Right cardiac atrium (tissue), 5 donors: Measurements from ENCODE around the gene CLMP. TPM values are rescaled to one million over a fixed set of nuclear protein-coding genes. Genes with fewer than 3 reads are reported as not detected.

Experiments
- ATAC-seq, 2 donors: fragments of 200-7000 bp; cut with Tn5 transposase; one replicate each; pipeline versions ENCODE4 v1.8.0 to v1.9.1; 2020; ENCODE audit warnings: moderate library complexity in 2 of 2, mild to moderate bottlenecking in 1 of 2
- DNase-seq, 3 donors: peaks; one replicate each; pipeline ENCODE4 v3.0.0-alpha.2; 2020
- H3K27ac ChIP-seq: one replicate; pipeline ENCODE4 v1.5.1; 2013; ENCODE audit warnings: mild to moderate bottlenecking, low read length, control low read depth, moderate library complexity
- H3K27me3 ChIP-seq: one replicate; pipeline ENCODE4 v1.6.1; 2013; ENCODE audit not compliant: control insufficient read depth, insufficient read depth
- H3K4me1 ChIP-seq: one replicate; pipeline ENCODE4 v1.6.1; 2013; ENCODE audit warnings: low read length; ENCODE audit not compliant: control insufficient read depth, insufficient read depth
- H3K4me3 ChIP-seq: one replicate; pipeline ENCODE4 v1.5.1; 2013; ENCODE audit warnings: low read length, control low read depth
- H3K9me3 ChIP-seq: one replicate; pipeline ENCODE4 v1.6.1; 2013; ENCODE audit warnings: low read length; ENCODE audit not compliant: control insufficient read depth
- WGBS: extraction: QIAGEN DNeasy Blood & Tissue Kit; methylation state at CpG from one replicate; pipeline ENCODE4 v1.1.7; 2013; 5-methylcytosine and 5-hydroxymethylcytosine counted together
- intact Hi-C, 4 donors: fragments of 100-400 bp; cut with DNase I; formaldehyde crosslinking; loops; one replicate each; pipeline versions ENCODE4 v1.11.0 to v1.14.0; 2022 to 2023
- polyA plus RNA-seq: library from polyadenylated mRNA; stranded (reverse); fragments of 200-250 nt; gene quantifications from one replicate; pipeline ENCODE4 v1.2.3, GENCODE V29; 2013
- total RNA-seq, 4 donors: library from RNA; stranded (reverse); fragmentation: NEBNext Ultra II Directional; extraction: Animal tissue kit (Norgen Biotek cat#: 25700); gene quantifications; one replicate each; pipeline ENCODE4 v1.2.1, GENCODE V29; 2021
- donor health status: healthy with polysubstance abuse.
- donor health status: DM: no; HTN: yes; CAD: no.
- donor health status: DM: no; HTN: no; CAD: no.
- donor health status: DM: no; HTN: yes; CAD: no; lungs with severe emphysema.
- donor health status: DM: yes; HTN: yes; CAD: no.

The CLMP gene
- total and polyA plus RNA-seq, 5 donors = 5.0 to 34.1 (median 18.9) TPM

DNA sequence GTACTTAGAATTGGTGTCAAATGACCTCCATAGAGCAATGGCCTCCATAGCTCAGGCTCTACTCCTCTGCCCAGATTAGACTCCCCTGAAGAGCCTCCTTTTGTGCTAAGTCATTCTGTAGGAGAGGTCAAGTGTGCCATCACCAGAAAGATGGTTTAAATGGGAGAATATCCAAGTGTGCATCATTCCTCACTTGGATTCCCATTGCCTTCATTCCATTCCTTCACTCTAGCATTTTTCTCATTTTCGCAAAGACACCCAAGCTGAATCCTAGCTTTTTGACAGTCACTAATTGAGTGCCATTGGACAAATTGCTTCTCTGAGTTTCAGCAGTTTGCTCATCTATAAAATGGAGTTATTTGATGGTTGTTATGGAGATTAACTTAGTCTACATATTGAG is 16.9 kb downstream of the CLMP start:
- H3K4me1 ChIP-seq = no peaks in the 10 kb centered on the region
- ATAC-seq (no peak), DNase-seq (no peak)
- WGBS = 94% methylated on average over 1 of the region's 1 CpG
- intact Hi-C loops = no loop called here
- H3K27me3 ChIP-seq = no peaks in the 10 kb centered on the region
- H3K9me3 ChIP-seq = no peaks in the 10 kb centered on the region
- H3K4me3 ChIP-seq = no peak overlapping the region
- no peak overlapping the region for H3K27ac ChIP-seq

DNA sequence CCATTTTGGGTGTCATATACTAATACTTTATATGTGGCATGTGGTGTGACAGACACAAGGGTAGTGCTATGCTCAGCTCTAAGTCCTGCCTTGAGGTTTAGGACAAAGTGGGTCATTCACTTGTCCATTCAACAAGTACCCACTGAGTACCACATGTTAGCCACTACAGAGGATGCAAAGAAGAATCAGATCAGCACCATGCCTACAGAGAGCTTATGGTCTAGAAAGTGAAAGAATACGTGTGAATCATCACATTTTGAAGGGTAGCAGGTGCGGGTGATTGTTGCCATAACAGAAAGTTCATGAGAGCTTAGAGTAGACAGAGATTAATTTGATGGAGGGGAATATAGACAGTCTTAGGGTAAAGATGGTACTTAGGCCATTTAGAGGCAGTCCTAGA is 18.3 kb downstream of the CLMP start:
- Histone ChIP-seq H3K4me3 (no peak overlapping the region), H3K27ac (no peak overlapping the region), H3K4me1 (no peaks in the 10 kb centered on the region), H3K9me3 (no peaks in the 10 kb centered on the region), H3K27me3 (no peaks in the 10 kb centered on the region)
- intact Hi-C loops = no loop called here
- ATAC-seq = no peak
- no peak for DNase-seq
- 90% methylated on average over 2 of the region's 2 CpGs for WGBS

DNA sequence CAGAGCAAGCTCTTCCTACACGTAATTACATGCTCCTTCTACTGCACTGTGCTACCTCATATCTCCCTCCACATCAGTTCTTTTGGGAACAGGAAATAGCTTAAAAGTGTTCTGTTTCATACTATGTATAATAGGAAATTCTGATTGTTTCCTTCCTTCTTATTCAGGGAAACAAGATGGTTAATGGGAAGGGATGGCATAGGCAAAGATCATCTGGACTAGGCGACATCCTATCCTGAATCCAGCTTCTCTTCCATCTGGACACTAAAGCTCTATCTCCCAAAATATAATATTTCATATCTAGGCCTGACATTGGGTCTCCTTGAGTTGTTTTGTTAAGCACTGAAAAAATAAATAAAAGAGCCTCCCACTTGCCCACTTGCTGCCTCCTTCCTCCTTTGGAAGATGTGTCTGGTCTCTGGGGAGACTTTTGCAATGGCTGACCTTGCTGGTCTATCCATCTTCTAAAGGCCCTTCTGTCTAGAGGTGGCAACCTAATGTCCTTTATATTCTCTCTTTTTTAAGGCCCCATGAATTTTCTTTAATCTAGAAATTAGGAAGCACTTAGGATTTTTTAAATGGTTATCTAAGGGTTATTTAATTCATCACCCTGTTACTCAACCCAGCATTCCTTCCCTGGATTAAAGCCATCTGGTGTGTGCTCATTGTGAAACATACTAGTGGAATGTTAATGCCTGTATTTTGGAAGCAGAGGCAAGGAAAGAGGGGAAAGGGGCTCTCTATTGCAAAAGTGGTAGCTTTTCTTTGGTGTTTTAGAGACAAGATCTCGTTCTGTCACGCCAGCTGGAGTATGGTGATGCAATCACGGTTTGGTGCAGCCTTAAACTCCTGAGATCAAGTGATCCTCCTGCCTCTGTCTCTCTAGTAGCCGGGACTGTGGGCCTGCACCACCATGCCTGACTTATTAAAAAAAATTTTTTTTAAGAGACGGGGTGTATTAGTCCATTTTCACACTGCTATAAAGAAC is 20.6 kb downstream of the CLMP start:
- Histone ChIP-seq H3K4me1 (no peaks in the 10 kb centered on the region), H3K27me3 (no peaks in the 10 kb centered on the region), H3K4me3 (no peak overlapping the region), H3K27ac (no peak overlapping the region), H3K9me3 (no peaks in the 10 kb centered on the region)
- 50% methylated on average over 7 of the region's 7 CpGs for WGBS
- DNase-seq = peak; percentile 56 to 70 (median 68)
- intact Hi-C loops = no loop called here
- ATAC-seq = peak; percentile 79 to 90

DNA sequence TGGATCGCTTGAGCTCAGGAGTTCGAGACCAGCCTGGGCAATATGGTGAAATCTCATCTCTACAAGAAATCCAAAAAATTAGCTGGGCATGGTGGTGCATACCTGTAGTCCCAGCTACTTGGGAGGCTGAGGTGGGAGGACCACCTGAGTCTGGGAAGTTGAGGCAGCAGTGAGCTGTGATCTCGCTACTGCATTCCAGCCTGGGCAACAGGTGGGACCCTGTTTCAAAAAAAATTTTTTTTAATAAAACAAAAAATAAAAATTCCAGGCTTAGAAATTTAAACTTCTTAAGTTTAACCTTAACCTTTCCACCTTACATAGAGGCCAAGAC is 21.2 kb downstream of the CLMP start:
- intact Hi-C loops = no loop called here
- DNase-seq = no peak
- H3K27me3 ChIP-seq = no peaks in the 10 kb centered on the region
- no peaks in the 10 kb centered on the region for H3K9me3 ChIP-seq
- no peak for ATAC-seq
- no peak overlapping the region for H3K27ac ChIP-seq
- H3K4me3 ChIP-seq = no peak overlapping the region
- H3K4me1 ChIP-seq = no peaks in the 10 kb centered on the region
- 96% methylated on average over 3 of the region's 3 CpGs for WGBS

DNA sequence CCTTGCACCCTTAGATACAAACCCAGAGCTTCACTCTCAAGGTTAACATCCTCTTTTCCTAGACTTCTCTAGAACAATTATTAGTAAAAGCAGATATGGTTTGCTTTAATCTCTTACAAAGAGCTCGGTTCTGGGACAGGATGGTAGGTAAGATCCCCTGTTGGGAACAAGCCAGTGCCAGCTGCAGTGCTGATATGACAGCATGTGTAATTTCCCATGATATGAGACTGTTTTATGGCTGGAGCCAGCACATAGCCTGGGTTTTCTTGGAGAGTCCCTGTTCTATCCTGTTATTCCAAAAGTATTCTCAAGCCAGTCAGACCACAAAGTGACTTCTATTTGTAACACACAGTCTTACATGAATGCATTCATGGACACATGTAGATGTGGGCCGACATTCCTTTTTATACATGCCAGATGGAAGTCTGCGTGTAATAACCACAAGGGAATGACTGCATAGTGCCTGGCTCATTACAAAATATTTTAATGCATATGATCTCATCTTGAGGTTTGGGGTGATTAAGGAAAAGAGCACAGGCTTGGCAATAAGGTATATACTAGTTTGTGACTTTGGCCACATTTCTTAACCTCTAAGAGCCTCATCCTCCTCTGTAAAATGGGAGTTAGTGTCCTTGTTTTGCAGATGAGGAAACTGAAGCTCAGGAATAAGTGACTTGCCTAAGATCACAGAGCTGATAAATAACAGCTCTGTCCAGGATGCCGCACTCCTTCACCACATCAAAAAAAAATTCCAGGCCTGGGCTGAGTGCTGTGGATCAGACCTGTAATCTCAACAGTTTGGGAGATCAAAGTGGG is 21.8 kb downstream of the CLMP start:
- no peaks in the 10 kb centered on the region for H3K4me1 ChIP-seq

DNA sequence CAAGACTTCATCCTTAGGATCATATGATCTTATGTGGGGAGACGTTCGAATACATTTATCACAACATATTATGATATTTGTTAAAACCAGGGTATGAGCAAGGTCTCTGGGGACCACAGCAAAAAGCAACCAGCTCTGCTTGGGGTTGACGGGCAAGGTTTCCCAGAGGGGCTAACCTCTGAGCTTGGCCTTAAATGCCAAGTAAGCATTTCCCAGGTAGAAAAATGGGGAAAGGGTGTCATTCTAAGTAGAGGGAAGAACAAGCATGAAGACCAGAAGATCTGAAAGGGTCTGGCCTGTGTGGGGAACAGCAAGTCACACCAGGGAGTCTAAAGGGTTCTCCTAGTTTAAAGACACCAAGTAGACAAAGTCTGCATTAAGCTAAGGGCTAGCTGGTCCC is 24.1 kb downstream of the CLMP start:
- H3K27ac ChIP-seq = no peak overlapping the region
- no peaks in the 10 kb centered on the region for H3K27me3 ChIP-seq
- no peak for DNase-seq
- ATAC-seq = no peak
- no peak overlapping the region for H3K4me3 ChIP-seq
- H3K9me3 ChIP-seq = no peaks in the 10 kb centered on the region
- 88% methylated on average over 3 of the region's 3 CpGs for WGBS
- H3K4me1 ChIP-seq = no peaks in the 10 kb centered on the region
- intact Hi-C loops = no loop called here

More for the DNA sequence above, 21.8 kb downstream of the CLMP start:
- H3K27ac ChIP-seq = no peak overlapping the region
- no peaks in the 10 kb centered on the region for H3K9me3 ChIP-seq
- 65% methylated on average over 4 of the region's 4 CpGs for WGBS
- no peak overlapping the region for H3K4me3 ChIP-seq
- H3K27me3 ChIP-seq = no peaks in the 10 kb centered on the region
- DNase-seq (no peak), ATAC-seq (no peak)
- intact Hi-C loops = no loop called here

DNA sequence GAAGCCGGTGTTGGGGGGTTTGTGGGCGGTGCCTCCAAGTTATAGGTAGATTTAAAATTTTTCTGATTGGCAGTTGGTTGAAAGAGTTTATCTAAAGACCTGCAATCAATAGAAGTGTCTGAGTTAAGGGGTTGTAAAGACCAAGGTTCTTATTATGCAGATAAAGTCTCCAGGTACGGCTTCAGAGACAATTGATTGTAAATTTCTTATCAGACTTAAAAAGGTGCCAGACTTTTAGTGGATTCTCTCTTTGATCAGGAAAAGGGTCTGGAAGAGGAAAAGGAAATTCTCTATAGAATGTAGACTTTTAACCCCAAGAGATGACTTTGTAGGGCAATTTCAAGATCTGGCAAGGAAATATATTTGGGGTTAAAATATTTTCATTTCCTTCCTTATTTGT is 25.2 kb downstream of the CLMP start:
- Histone ChIP-seq H3K4me3 (no peak overlapping the region), H3K27ac (no peak overlapping the region), H3K9me3 (no peaks in the 10 kb centered on the region), H3K4me1 (no peaks in the 10 kb centered on the region), H3K27me3 (no peaks in the 10 kb centered on the region)
- DNase-seq = no peak
- intact Hi-C loops = no loop called here
- WGBS = 95% methylated on average over 3 of the region's 3 CpGs
- no peak for ATAC-seq

DNA sequence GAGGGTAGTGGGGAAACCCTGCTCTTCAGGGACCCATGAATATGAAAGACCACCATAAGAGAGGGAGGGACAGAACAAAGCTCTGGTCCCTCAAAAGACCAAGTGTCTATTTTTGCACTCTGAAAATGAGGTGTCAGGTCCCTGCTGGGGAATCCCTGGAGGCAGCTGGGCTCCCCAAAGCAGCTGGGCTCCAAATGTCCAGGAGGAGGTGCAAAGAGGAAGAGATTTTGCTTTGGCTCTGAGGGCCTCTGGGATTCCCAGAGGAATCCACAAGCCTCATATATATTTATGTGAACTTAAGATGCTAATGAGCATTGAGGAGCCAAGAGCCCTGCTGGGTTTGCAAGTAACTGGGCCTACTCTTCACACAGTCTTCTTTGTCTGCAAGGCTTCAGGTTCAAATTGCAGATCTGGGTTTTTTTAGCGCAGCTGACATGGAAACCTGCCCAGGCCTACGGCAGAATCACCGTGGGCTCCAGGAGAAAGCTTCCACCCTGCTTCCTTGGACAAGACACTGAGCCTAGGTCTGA is 26.0 kb downstream of the CLMP start:
- H3K9me3 ChIP-seq = no peaks in the 10 kb centered on the region
- intact Hi-C loops = no loop called here
- no peak for ATAC-seq
- WGBS = 65% methylated on average over 3 of the region's 3 CpGs
- no peak overlapping the region for H3K4me3 ChIP-seq
- no peak for DNase-seq
- no peaks in the 10 kb centered on the region for H3K27me3 ChIP-seq
- H3K4me1 ChIP-seq = no peaks in the 10 kb centered on the region
- no peak overlapping the region for H3K27ac ChIP-seq

DNA sequence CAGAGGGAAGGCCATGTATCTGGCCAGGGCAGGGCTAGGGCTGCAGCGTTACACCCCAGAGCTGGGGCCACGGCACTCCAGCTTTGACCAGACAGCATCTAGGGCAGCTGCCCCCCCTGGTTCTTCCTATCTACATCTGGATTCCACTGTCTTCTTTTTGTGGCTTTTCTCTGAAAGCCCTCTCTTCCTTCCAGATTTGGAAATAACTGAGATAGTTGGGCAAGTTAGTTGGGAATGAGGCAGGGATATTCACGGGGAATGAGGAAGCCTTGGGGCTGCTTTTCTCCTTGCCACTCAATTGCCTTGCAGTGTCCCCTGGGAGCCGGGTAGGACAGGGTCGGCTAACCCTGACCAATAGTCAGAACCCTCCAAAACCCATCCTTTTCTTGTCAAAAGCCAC is 26.8 kb downstream of the CLMP start:
- no peaks in the 10 kb centered on the region for H3K9me3 ChIP-seq
- no peak overlapping the region for H3K27ac ChIP-seq
- no peaks in the 10 kb centered on the region for H3K27me3 ChIP-seq
- intact Hi-C loops = no loop called here
- ATAC-seq (no peak), DNase-seq (no peak)
- no peaks in the 10 kb centered on the region for H3K4me1 ChIP-seq
- 91% methylated on average over 5 of the region's 5 CpGs for whole genome bisulfite sequencing
- H3K4me3 ChIP-seq = no peak overlapping the region

DNA sequence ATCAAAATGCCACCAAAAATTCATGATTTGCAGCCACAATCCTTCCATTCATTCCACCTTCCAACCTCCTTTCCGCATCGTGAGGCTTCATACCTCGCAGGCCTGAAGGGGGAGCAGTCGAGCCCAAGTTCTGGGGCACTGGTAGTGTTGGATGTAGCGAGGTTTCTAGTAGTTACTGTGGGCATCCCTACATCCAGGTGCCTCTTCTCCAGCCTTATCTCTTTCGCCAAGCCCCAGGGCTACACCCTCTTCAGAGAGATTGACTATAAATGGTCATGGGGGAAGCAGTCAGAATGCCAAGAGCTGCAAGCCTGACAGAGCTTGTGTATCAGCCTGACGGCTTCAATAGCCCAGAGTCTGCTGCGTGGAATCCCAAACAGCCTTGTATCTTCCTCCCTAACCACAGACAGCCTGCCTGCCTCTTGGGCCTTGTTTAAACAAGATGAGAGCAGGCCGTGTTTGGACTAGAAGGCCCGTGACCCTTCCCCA is 28.9 kb downstream of the CLMP start:
- DNase-seq (peak in 2 of 3 donors; percentile 73 to 76), ATAC-seq (peak; percentile 66 to 69)
- H3K4me1 ChIP-seq = no peaks in the 10 kb centered on the region
- H3K4me3 ChIP-seq = no peak overlapping the region
- no peaks in the 10 kb centered on the region for H3K9me3 ChIP-seq
- intact Hi-C loops = no loop called here
- H3K27ac ChIP-seq = no peak overlapping the region
- WGBS = 40% methylated on average over 10 of the region's 10 CpGs
- no peaks in the 10 kb centered on the region for H3K27me3 ChIP-seq
